Parathyroid adenoma (tissue), 2 donors: ENCODE data around the gene STX4.

Experiments used
- H2AFZ ChIP-seq: fragments of 300-600 bp; sonication (generic); one replicate; pipeline ENCODE4 v1.7.0; 2017; ENCODE audit warnings: antibody characterized with exemption, mild to moderate bottlenecking
- H3K27ac ChIP-seq: fragments of 300-600 bp; sonication (generic); one replicate; pipeline ENCODE4 v1.7.0; 2017
- H3K27me3 ChIP-seq: fragments of 300-600 bp; sonication (generic); one replicate; pipeline ENCODE4 v1.7.0; 2017; ENCODE audit warnings: low read length; ENCODE audit not compliant: control insufficient read depth, insufficient read depth
- H3K36me3 ChIP-seq: fragments of 300-600 bp; sonication (generic); one replicate; pipeline ENCODE4 v1.7.0; 2017; ENCODE audit warnings: low read length; ENCODE audit not compliant: control insufficient read depth, insufficient read depth
- H3K4me1 ChIP-seq: fragments of 300-600 bp; sonication (generic); one replicate; pipeline ENCODE4 v1.7.0; 2017; ENCODE audit warnings: control low read depth
- H3K4me2 ChIP-seq: fragments of 300-600 bp; sonication (generic); one replicate; pipeline ENCODE4 v1.7.0; 2017; ENCODE audit warnings: low read length
- H3K4me3 ChIP-seq: fragments of 300-600 bp; sonication (generic); one replicate; pipeline ENCODE4 v1.7.0; 2017; ENCODE audit warnings: low read depth, low read length
- H3K79me2 ChIP-seq: fragments of 300-600 bp; sonication (generic); one replicate; pipeline ENCODE4 v1.7.0; 2017; ENCODE audit warnings: control low read depth
- H3K9ac ChIP-seq: fragments of 300-600 bp; sonication (generic); one replicate; pipeline ENCODE4 v1.7.0; 2017; ENCODE audit warnings: mild to moderate bottlenecking
- H3K9me3 ChIP-seq: fragments of 300-600 bp; sonication (generic); one replicate; pipeline ENCODE4 v1.7.0; 2017; ENCODE audit warnings: low read length; ENCODE audit not compliant: control insufficient read depth
- TF ChIP-seq, protein P1 (sequence below): fragments of 300-600 bp; sonication (generic); IDR thresholded peaks from one replicate; pipeline ENCODE4 v1.7.0; 2017; ENCODE audit warnings: antibody characterized with exemption, mild to moderate bottlenecking
- donor health status: primary hyperparathyroidism.

STX4 gene

DNA sequence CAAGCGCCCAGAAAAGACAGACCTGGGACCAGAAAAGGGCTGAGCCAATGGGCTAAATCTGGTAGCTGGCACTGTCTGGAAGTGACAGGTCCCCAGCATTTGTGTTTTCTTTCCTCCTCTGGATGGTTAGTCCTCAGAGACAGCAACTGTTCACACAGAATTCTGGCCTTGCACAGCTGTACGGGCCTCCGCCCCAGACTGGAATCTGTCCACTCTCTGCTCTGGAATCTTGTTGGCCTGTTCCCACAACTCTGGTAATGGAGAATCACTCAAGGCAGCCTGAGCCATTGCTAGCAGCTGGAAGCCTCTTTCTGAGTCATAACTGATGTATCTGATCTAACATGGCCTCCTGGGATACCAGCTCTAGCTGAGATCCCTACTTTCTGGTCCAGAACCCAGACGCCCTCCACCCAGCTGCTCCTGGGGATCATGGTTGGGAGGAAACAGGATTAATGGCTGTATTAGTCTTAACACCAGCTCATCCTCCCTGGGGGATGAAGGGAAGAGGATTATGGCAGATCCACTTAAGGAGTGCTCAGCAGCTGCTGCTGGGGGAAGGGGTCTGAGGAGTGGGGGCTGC lies 31.6 kb downstream of the STX4 start:
- Histone ChIP-seq H3K36me3 (no peaks in the 10 kb centered on the region), H3K9me3 (no peaks in the 10 kb centered on the region), H3K27me3 (no peaks in the 10 kb centered on the region), H2AFZ (no peak overlapping the region), H3K27ac (no peak overlapping the region), H3K4me2 (no peak overlapping the region), H3K9ac (no peak overlapping the region), H3K79me2 (no peaks in the 10 kb centered on the region), H3K4me1 (no peaks in the 10 kb centered on the region), H3K4me3 (no peak overlapping the region)
- TF ChIP-seq, protein P1, sequence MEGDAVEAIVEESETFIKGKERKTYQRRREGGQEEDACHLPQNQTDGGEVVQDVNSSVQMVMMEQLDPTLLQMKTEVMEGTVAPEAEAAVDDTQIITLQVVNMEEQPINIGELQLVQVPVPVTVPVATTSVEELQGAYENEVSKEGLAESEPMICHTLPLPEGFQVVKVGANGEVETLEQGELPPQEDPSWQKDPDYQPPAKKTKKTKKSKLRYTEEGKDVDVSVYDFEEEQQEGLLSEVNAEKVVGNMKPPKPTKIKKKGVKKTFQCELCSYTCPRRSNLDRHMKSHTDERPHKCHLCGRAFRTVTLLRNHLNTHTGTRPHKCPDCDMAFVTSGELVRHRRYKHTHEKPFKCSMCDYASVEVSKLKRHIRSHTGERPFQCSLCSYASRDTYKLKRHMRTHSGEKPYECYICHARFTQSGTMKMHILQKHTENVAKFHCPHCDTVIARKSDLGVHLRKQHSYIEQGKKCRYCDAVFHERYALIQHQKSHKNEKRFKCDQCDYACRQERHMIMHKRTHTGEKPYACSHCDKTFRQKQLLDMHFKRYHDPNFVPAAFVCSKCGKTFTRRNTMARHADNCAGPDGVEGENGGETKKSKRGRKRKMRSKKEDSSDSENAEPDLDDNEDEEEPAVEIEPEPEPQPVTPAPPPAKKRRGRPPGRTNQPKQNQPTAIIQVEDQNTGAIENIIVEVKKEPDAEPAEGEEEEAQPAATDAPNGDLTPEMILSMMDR, result no peak

DNA sequence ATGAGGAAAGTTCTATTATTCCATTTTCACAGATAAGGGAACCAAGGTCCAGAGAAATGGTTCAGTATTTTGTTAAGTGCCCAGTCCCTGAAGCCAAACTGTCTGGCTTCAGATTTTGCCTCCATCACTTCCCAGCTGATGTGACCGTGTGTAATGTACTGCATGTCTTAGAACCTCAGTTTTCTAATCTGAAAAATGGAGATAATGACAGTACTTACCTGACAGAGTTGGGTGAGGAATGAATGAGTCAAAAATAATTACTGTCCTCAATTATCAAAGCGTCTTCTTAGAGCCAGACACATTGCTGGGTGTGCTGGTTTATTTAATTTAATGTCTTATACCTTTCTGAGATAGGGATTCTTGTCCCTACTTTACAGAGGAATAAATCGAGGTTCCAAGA lies 34.0 kb downstream of the STX4 start:
- Histone ChIP-seq H2AFZ (no peak overlapping the region), H3K9ac (no peak overlapping the region), H3K4me3 (no peak overlapping the region), H3K4me2 (no peak overlapping the region), H3K9me3 (no peaks in the 10 kb centered on the region), H3K27me3 (no peaks in the 10 kb centered on the region), H3K36me3 (no peaks in the 10 kb centered on the region), H3K4me1 (no peaks in the 10 kb centered on the region), H3K79me2 (peaks cover 2% of the 10 kb centered on the region), H3K27ac (no peak overlapping the region)
- TF ChIP-seq, protein P1, result no peak

DNA sequence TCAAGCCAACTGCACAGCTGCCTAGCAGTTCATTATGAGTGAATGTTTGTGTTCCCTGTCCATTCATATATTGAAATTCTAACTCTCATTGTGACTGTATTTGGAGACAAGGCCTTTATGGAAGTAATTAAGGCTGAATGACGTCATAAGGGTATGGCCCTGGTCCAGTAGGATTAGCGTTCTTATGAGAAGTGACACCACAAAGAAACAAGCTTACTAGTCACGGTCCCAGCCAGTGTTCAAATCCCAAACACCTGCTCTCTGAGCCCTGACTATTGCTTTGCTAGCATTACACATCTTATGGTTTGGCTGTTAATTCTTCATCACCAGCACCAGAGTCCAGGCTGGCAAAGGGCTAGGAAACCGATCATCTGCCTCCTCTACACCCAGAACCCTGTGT lies 38.5 kb downstream of the STX4 start:
- Histone ChIP-seq H3K9me3 (no peaks in the 10 kb centered on the region), H3K79me2 (peaks cover 2% of the 10 kb centered on the region), H2AFZ (peak overlapping the region; percentile 97), H3K27ac (no peak overlapping the region), H3K36me3 (no peaks in the 10 kb centered on the region), H3K4me3 (no peak overlapping the region), H3K4me1 (peaks cover 2% of the 10 kb centered on the region), H3K27me3 (no peaks in the 10 kb centered on the region), H3K4me2 (no peak overlapping the region), H3K9ac (no peak overlapping the region)
- TF ChIP-seq, protein P1, result no peak

DNA sequence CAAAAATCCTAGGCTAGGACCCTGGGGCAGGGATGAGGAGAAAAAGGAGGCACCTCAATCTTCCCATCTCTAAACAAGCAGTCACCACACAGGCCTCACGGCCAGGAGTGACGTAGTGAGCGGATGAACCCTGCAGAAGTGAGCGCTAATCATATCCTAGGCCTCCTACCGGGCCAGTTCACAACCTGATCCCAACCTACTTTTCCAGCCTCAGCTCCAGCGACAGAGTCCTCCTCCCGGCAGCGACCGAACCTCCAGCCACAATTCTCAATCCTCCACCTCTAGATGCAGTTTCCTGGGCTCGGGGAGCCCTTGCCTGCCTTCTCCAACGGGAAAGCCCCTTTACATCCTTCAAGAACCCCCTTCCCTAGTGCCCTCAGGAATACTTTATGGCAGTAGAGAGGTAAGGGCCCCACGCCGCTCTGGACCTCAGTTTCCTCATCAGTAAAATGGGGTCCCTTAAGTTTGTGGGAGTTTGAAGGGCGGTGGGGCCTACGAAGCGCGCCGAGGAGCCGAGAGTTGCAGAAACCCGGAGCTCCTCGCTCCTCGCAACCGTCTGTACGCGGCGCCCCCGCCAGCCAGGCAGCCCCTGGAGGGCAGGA lies 39.3 kb downstream of the STX4 start:
- Histone ChIP-seq H3K4me3 (peak overlapping the region; percentile 90), H3K4me2 (peak overlapping the region; percentile 90), H3K9ac (peak overlapping the region; percentile 41), H3K4me1 (peaks cover 2% of the 10 kb centered on the region), H3K36me3 (no peaks in the 10 kb centered on the region), H3K27ac (peak overlapping the region; percentile 86), H2AFZ (peak overlapping the region; percentile 97), H3K9me3 (no peaks in the 10 kb centered on the region), H3K27me3 (no peaks in the 10 kb centered on the region), H3K79me2 (peaks cover 2% of the 10 kb centered on the region)
- TF ChIP-seq, protein P1, result no peak
